Hematopoietic multipotent progenitor cell treated with erythropoietin and hydrocortisone succinate and interleukin-3 and kit ligand, for 4 days (in vitro differentiated cells): ENCODE data around the gene RNASE13.
"Not testable (repeated sequence)": the region's sequence is repeated elsewhere in the genome, so short reads cannot be mapped to it uniquely, and the experiment has no call there.

Experiments
- DNase-seq: peaks from one replicate; pipeline ENCODE4 v3.0.0-alpha.2; 2015

RNASE13 gene

DNA sequence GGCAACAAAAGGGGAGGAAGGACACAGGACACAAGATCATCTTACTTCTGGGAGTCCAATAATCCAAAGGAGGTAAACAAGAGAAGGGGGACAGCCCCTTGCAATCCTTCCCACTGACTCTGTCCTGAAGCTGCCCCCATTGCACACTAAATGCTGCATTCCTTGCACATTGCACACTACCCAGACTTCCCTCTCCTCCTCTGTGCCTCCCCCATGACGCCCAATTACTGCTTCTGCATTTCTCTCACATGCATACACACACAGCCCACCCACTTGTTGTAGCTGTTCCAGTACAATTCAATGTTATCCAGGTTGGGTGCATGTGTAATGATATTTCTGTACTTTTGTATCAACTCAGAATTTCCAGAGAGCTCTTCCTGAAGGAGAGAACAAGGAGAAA lies 15.2 kb downstream of the RNASE13 start:
- no peak for DNase-seq

DNA sequence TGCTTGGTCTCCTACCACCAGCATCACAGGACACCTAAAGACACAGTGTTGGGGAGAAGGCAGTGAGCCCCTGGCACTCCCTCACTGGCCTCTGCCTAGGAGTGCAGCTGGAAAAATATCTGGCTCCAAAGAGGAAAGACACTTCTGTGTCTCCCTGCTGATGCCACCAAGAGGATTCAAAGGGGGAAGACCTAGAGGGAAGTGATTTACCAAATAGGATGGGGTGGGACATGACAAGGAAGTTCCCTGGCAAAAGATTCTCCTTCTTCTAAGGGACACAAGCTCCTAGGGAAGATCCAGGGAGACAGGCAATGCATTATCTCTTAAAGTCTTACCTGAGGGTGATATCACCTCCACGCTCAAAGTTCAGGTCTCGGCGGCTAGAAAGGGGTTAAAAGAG lies 15.8 kb downstream of the RNASE13 start:
- DNase-seq = no peak

DNA sequence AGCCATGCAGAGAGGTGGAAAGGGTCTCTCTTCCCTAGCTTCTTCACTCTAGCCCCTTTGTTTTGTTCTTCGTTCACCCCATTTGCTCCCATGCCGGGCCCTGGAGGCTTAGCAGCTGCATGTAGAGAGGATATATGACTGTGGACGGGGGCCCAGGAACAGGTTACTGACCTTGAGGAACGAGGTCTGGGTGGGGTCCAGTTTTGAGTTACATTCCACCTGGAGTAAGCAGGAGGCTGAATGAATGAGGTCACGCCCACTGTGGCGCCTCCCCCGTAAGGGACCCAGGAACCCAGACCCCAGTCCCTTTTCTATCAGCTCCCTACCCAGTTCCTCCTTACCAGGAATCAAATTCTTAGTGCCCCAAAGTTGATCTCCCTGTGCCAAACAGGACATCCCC lies 16.3 kb downstream of the RNASE13 start:
- DNase-seq = no peak

DNA sequence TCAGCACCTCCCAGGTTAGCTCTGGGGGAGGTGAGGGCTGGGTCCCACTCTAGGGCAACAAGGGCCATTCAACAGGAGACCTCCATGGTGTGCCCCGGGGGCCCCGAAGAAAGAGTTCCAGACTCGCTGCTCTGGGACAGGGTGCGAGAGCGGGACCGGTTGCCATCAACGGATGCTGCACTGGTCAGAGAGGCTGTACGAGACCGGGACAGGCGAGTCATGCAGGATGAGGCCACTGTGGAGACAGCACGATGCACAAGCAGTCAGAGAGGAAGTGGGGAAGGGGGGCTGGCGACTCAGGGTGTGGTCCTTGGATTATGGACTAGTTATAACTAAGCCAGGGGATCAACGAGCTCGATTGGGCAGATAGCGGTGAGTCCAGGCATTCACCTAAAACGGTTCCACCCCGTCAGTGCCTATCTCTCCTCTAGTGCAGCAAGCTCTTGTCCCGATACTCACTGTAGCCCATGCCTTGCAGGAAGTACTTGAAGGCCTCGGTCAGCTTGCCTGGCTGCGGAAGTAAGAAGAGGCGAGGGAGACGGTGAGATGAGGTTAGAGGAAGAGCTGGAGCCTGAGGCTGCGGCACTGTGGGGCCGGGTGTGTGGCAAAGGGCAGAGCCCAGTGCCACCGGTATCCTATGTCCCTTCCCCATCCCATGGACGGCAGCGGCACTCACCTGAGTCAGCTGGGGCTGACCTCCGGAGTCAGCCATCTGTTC lies 16.9 kb downstream of the RNASE13 start:
- DNase-seq = no peak

DNA sequence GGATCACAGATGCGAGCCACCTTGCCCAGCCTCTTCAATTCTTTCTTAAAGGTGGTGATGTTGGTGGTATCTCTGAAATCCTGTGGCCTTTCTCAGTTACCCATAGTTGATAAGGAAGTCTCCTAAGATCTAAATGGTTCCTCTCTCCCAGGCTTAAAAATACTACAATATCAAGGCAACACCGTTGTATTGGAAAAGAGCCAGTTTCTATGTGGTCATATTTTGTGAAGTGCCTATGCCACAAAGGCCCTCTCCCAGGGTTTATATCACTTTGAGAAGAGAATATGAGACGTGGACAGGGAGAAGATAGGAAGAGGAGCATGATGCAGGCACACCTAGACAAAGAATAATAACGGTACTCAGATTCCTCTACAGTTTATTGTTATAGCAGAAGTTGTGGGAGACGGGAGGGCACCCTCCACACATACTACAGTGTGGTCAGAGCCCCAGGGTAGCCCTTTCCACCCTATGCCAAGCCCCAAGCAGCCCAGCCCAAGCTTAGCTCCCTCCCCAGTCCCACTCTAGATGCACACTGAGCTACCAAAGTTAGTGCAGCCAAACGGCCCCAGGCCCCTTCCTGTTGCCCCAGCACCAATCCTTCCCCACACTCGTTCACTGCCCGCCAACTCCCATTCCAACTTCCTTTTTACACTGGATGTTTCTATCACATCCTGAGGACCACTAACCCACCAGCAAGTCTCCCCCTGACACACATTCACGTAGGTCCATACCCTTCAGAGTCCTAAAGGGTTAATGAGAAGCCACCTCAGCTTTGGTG lies 18.0 kb downstream of the RNASE13 start:
- peak; percentile 56 for DNase-seq

DNA sequence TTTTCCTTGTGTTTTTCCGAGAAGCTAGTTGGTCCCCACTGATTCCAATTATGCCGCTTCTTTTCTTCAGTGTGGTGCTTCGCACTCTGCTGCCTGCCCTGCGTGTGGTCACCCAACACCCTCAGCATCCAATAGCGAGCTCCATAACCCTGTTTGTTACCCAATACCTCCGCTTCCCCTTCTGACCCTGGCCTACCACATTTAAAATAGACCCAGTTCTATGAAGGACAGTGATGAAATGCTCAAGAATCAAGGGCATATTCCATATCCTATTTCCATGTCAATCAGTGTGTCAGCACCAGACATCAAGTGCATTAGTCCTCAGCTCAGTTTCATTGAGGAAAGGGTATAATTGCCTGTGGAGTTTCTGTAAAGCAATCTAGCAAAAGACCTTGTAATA lies 19.3 kb downstream of the RNASE13 start:
- peak; percentile 22 for DNase-seq

DNA sequence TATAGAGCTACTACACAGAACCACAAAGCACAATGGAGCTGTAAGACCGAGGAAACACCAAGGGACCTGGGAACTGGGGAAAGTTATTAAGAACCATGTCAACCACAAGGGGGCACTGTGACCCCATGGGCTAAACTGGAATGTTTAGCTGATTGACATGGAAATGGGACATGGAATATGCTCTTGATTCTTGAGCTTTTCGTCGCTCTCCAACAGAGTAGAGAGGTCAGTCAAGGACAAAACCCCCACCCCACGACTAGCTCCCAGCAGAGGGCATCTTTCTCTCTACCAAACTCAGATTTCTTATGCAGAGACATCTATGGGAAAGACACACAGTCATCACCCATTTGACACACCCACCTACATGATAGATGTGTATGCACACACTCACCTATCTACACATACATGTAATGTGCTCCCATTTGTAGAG lies 19.8 kb downstream of the RNASE13 start:
- peak; percentile 92 for DNase-seq

DNA sequence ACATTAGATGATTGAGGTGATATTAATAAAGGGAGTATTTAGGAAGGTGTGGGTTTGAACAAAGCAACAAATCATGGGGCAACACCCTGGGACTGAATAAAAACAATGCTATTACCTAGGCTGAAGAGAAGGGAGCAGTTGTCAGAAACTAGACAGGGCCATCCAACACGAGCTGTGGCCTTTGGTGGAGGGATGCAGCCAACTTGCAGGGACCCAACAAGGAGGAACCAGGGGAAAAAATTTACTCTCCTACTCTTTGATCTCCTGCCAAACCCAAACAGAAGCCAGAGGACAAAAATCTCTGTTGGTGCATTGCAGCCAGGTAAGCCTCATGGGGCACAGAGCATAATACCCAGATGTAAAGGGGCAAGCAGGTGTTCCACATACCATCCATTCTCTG lies 23.5 kb downstream of the RNASE13 start:
- no peak for DNase-seq

DNA sequence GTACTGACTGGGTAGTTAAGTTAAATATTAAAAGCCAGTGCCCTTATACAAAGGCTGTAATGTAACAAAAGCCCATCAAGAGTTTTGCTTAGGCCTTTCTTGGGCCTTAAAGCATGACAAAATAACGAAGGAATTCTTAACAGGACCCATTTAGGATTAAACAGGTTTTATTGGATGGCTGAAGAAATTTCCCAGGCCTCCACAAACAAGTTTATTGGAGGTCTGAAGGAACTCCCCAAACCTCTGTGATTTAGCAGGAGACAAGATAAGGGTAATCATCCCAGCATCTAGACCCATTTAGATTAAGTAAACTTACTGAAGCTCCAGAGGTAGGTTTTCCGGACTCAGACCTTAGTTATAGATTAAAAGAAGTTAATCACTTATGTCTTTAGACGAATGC lies 24.9 kb downstream of the RNASE13 start:
- DNase-seq = not testable (repeated sequence)

DNA sequence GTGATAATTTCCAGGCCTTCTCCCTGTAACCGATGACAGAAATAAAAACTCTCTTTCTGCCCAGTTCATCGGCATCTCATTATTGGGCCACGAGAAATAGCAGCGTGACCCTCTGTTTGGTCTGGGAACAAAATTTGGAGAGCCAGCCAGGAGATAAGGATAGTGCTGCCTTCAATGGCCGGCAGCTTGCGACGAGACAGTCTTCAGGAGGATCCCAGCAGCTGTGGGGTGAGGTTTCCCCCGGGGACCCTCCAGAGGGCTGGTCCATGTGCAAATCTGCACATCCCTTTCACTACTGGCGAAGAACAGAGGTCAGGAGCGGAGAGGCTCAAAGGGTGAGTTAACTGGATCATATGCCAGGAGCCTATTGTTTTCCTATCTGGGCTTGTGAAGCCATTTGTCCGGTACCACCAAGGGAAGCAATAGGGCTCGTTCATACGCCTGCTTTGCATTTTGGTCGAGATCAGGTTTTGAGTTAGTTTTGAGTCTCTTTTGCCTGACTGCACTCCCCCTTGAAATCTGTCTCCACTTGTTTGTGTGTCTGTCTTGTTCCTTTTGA lies 30.7 kb downstream of the RNASE13 start:
- no peak for DNase-seq

DNA sequence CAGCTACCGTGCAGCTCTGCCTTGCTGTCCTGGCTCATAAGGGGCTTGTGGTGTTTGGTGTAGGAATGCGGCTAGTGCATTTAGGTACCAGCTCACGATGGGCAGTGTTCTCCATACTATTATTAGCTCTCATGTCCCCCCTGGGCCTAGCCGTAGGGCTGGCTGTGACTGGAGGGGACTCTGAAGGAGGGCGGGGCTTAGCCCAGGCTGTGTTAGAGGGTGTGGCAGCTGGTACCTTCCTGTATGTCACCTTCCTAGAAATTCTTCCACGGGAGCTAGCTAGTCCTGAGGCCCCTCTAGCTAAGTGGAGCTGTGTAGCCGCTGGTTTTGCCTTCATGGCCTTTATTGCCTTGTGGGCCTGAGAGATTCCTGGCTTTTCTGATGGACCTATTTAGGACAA lies 33.4 kb downstream of the RNASE13 start:
- DNase-seq = no peak

DNA sequence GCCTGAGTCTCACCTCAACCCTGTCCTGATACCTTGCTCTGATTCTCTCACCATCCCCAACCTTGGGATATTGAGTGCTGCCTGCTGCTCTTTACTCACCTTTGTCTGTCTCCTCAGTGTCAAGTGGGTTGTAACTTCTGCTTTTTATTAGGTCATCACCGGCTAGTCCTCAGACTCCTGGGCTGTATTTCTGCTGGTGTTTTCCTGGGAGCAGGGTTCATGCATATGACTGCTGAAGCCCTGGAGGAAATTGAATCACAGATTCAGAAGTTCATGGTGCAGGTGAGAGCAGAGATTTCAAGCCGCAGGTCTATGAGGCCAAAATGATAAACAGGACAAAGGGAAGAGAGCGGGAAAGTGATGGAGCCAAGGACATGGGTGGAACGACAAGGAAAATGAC lies 35.0 kb downstream of the RNASE13 start:
- DNase-seq = no peak

DNA sequence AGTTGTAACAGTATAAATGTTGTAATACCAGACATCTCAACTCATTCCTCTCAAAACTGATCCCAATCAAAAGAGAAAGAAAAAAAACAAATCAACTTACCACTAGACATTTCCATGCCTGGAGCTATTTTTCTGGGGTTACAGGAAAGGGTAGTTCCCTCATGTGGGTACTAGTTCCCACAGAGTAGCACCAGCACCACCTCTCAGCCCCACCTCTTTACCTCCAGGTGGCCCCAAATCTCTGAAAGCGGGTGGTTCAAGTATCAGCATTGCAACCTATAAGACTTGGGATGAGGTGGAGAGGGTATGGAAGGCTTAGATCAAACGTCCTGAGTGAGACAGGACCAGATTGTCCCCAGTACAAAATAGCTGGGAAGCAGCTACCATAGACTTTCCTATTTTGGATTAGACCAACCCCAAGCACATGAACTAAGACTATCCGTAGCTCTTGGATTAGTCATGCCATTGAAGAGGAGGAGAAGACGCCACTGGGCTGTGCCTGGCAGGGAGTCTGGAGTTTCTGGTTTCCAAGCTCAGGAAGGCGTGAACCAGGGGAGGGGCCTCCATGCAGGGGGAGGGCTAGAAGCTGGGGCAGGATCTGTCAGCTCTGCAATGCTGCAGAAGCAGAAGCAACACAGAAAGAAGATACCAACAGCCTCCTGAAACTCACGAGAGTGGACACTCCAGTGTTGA lies 35.8 kb downstream of the RNASE13 start, which contains the start of gene SLC39A2:
Gene SLC39A2 (plus strand): TSS at position 620 of the 693 bp plus-strand sequence. CDS start 154 bp downstream, outside the sequence.
- DNase-seq = no peak

DNA sequence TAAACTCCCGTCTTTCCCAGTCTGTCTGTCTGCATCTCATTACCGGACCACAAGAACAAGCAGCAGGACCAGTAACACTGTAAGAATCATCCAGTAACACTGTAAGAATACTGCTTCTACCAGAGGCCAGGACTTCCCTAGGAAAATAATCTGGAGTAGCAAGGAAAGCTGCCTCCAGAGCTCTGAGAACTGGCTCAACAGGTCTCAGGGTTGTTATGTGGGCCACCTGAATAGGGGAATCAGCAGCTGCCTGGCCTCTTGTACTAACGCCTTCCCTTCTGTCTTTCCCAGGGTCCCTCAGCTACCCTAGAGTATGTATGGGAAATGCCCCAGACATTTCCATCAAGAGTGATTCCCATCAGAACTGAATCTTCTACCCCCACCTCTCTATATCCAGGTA lies 36.5 kb downstream of the RNASE13 start:
- DNase-seq = no peak

DNA sequence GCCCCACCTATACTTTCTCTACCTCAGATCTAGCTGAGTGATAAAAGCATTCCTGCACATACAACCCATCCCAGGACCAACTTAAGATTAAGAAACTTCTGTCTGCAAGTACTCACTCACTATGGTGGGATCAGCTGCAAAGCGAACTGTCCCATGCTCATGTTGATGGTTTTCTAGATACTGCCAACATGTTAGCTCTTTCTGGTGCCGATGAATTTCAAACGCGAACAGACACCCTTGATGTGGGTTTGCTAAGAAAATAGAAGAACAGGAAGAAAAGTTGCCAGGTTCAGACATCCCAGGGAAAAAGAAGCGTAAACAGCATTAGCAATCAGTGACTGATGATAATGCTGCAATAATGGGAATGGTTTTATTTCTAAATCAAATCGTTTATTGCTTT lies 37.0 kb downstream of the RNASE13 start:
- DNase-seq = no peak

DNA sequence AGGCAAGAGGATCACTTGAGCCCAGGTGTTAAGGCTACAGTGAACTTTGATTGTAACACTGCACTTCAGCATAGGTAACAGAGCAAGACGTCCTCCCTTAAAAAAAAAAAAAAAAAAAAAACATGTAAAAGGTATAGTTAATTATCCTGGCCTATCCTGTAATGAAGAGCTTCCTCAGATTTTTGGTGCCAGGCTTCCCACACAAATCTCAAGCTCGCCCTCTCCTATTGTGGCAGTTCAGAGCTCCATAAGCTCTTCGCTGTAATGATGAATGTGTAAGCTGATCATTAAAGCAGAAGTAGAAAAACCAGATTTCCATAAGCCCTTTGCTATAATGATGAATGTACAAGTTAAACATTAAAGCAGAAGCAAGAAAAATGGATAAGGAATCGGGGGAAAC lies 37.5 kb downstream of the RNASE13 start:
- DNase-seq = no peak

DNA sequence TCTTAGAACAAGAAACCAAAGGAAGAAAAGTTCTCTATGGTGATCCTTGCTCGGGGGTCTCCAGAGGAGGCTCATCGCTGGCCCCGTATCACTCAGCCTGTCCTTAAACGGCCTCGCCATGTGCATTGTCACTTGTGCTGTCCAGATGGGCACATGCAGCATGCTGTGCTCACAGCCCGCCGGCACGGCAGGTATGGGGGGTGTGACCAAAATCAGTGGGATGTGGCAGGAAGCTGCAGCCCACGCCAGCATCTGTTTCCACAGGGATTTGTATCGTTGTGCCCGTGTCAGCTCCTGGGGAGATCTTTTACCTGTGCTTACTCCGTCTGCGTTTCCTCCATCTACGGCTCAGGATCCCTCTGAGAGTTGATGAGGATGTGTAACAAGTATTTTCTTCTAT lies 38.1 kb downstream of the RNASE13 start:
- no peak for DNase-seq

DNA sequence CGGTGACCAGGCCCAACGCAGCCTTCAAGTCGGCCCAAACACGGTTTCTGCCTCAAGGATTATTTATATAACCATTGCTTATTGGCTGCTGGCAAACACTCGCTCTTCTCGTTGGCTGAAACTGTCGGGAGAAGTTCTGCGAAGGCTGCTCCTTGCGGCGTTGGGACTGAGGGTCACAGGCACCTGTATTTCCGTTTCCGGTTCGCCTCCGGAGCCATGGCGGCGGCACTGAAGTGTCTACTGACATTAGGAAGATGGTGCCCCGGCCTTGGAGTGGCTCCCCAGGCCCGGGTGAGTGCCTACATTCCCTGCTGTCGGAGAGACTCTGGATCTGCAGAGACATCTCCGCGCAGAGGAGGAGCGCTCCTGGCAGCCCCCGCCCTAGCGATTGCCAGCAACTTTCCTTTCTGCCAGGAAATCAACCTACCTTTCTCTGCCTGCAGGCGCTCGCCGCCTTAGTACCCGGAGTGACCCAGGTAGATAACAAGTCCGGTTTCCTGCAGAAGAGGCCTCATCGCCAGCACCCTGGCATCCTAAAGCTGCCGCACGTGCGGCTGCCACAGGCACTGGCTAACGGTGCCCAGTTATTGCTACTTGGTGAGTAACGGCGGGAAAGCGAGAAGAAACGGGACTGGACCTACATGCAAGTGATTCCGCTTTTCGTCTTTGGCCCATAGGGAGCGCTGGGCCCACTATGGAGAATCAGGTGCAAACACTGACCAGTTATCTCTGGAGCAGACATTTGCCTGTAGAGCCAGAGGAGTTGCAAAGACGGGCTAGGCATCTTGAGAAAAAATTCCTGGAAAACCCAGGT lies 44.6 kb downstream of the RNASE13 start, which contains the start of gene METTL17:
Gene METTL17 (plus strand): TSS at position 194 of the 814 bp plus-strand sequence. CDS start 23 bp downstream, at position 217.
- peak; percentile 99 for DNase-seq

DNA sequence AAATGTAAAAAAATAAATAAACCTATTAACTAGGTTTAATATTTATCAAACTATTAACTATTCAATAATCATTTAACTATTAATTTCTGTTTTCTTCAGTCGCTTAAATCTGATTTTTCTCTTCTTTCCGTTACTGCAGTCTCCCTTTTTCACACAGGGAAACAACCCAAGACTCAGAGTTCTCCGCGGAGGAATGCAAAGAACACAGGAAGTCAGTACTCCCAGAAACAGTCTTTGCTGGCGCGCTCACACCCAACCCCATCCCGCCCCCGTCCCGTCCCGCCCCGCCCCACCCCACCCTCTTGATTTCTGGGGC lies 45.2 kb downstream of the RNASE13 start:
- no peak for DNase-seq

DNA sequence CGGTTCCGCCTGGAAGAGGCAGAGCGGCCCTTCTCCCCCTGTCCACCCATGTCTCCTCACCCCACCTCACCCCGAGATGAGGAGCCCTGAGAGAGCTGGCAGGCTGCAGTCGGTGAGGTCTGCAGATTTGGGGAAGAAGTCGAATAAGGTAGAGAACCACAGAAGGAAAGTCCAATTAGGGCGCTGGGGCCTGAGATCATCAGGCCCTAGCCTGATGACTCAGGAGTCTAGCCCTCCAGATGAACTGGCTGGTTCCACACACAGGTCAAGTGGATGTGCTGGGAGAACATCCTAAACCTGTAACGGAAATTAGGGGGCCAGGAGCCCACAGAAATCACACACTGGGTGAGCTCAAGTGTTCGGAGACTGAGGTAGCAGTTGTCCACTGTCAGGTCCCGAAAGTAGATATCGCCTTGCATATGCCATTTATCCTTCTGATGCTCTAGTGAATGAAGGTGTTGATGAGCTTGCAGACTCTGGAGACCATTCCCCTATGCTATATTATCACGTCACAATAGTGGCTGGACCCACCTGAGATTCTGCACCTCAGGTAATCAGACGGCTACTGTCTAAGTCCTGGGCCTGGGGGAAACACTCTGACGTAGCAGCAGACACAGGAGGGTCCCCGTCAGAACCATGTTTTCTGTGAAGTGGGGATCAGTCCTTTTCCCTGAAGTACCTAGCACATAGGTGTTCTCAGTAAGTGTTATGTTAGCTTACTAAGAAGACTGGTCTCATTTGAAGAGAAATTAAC lies 45.7 kb downstream of the RNASE13 start:
- no peak for DNase-seq

DNA sequence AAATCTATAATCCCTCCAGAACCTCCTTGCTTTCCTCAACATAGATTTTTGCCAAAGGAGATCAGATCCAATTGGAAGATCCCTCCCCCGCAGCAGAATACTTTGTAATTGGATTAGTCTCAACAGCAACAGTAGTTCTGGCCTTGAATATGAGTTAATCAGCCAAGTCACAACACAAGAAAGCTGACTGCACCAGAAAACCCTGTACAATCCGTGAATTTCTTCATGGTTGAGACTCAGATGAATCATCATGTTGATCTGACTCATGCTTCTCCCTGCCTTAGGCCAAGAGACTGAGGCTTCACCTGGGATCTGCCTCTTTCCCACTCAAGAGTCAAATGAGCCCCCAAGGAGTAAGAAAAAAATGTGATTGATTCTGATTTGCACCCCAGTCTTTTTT lies 47.8 kb downstream of the RNASE13 start:
- no peak for DNase-seq

DNA sequence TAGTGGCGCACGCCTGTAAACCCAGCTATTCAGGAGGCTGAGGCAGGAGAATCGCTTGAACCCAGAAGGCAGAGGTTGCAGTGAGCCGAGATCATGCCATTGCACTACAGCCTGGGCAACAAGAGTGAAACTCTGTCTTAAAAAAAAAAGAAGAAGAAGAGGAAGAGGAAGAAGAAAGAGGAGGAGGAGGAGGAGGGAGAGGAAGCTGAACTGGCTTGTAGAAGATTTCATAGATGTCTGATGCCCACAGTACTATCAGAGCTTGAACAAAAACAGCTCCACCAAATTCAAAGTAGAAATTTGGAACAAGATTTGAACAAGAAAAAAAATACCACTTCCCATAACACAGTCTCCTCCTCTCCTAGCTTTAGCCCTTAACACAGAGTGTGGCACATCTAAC lies 49.0 kb downstream of the RNASE13 start:
- DNase-seq = peak; percentile 15
